Cardiac fibroblast (primary cell): Measurements from ENCODE around the gene MORN1.

ENCODE experiments used
- DNase-seq, 2 donors: peaks; one replicate each; pipeline versions ENCODE4 v3.0.0 to v3.0.0-alpha.2; 2010; ENCODE audit warnings: low read depth in 2 of 2
- H3K4me3 ChIP-seq, 2 donors: replicated peaks in 1 of 2; 1 replicate in 1 of 2; 2 replicates in 1 of 2; pipeline ENCODE4 v1.5.1; 2011; ENCODE audit warnings: low read depth in 2 of 2, low read length in 2 of 2, mild to moderate bottlenecking in 2 of 2, moderate library complexity in 1 of 2
- TF ChIP-seq, protein P1 (sequence below): IDR thresholded peaks from one replicate; pipeline ENCODE4 v1.5.1; 2011; ENCODE audit warnings: low read depth, mild to moderate bottlenecking, low read length, inconsistent platforms

MORN1 gene

DNA sequence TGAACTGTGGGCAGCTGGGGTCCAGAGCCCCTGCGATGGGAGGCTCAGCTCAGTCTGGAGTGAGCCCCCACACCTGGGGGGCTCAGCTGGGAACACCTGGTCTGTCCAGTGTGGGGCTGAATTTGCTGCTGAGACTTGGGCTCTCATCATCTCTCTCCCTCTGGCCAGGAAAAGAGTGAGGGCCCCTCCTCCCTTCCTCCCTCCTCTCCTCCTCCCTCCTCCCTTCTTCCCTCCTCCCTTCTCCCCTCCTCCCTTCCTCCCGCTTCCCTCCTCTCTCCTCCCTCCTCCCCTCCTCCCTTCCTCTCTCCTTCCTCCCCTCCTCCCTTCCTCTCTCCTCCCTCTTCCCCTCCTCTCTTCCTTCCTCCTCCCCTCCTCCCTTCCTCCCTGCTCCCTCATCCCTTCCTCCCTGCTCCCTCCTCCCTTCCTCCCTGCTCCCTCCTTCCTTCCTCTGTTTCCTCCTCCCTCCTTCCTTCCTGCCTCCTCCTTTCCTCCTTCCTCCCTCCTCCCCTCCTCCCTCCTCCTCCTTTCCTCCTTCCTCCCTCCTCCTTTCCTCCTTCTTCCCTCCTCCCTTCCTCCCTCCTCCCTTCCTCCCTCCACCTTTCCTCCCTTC is 44.5 kb upstream of the MORN1 start:
- no peak for DNase-seq
- H3K4me3 ChIP-seq, result no peak overlapping the region
- TF ChIP-seq, protein P1, sequence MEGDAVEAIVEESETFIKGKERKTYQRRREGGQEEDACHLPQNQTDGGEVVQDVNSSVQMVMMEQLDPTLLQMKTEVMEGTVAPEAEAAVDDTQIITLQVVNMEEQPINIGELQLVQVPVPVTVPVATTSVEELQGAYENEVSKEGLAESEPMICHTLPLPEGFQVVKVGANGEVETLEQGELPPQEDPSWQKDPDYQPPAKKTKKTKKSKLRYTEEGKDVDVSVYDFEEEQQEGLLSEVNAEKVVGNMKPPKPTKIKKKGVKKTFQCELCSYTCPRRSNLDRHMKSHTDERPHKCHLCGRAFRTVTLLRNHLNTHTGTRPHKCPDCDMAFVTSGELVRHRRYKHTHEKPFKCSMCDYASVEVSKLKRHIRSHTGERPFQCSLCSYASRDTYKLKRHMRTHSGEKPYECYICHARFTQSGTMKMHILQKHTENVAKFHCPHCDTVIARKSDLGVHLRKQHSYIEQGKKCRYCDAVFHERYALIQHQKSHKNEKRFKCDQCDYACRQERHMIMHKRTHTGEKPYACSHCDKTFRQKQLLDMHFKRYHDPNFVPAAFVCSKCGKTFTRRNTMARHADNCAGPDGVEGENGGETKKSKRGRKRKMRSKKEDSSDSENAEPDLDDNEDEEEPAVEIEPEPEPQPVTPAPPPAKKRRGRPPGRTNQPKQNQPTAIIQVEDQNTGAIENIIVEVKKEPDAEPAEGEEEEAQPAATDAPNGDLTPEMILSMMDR, result no peak

DNA sequence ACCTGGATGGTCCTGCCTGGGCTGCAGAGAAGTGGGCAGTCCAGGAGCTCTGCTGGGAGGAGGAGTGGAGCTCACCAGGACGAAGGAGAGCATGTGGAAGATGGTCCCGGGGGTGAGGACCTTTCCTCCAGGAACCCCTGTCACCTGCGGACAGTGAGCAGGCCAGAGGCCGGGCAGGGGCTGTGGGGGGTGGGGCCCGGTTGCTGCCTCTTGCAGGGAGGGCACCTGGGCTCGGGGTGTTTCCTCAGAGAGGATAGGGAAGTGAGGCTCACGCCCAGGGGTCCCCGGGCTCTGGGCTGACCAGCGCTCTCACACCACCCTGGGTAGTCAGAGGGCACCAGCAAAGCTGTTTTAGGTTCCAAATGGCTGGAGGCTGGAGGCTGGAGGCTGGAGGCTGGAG is 43.7 kb upstream of the MORN1 start:
- H3K4me3 ChIP-seq, result no peak overlapping the region
- TF ChIP-seq, protein P1, result no peak
- no peak for DNase-seq

DNA sequence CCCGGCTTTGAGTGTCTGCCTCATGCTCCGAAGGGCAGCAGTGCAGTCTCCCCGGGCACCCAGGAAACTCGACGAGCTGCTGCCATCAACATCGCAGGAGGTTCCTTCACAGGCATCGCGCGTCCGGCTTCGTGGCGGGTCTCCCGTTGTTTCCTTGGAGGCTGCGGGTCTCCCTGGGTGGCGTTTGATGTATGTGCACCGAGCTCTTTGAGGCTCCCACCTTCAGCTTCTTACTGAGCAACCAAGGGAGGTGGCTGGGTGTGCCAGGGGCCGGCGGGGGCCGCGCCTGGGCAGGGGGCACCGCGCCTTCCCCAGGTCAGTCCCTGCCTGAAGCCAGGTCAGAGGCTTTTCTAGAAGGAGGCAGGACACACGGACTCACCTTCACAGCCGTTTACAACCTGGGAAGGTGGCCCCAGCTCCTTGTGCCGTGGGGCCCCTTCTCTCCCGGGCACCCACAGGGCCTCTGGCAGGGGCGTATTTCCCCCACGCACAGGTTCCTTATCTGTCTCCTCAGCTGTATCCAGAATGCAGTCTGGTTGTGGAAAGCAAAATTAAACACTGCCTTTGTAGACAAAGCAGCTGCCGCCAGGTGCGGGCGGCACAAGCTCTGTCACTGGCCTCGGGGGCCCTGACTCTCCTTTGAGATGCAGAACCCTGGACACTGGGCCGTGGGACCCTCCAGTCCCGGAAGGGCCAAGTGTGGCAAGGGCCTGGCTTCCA is 42.7 kb upstream of the MORN1 start:
- TF ChIP-seq, protein P1, result no peak
- DNase-seq, result no peak
- H3K4me3 ChIP-seq, result no peak overlapping the region

DNA sequence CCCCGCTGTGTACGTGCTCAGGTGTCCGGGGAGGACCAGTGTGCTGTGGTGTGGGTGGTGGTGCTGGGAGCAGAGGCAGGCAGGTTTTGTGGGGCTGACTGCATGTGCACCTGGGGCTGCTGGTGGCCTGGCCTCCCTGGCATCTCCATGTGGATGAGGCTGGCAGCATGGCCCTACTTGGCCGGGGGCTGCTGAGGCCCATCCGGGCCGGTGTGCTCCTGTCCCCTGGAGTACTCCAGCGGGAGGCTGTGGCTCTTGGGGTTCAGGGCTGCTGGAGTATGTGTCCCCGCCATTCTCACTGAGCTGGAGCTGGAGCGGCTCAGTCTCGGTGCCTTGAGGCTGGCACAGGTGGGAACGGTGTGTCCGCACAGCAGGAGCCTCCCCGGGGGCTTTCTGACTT is 41.8 kb upstream of the MORN1 start:
- no peak for DNase-seq
- H3K4me3 ChIP-seq, result no peak overlapping the region
- TF ChIP-seq, protein P1, result no peak

DNA sequence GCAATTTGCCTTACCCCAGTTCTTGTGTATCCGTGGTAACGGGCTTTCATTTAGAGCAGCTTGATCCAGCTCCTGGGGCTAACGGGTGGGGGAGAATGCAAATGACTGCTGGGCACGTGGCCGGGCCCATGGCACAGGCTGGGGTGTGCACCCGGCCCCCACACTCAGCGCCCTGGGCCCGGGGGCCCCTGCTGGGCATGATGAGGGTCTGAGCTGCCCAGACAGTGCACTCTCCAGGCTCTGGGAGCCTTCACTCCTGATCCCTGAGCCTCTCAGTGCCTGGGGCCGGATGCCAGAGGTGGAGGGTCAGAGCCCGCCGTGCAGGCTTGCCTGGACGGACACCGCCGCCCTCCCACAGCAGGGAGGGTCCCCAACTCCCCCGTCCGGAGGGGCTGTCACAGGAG is 41.1 kb upstream of the MORN1 start:
- TF ChIP-seq, protein P1, result no peak
- no peak overlapping the region for H3K4me3 ChIP-seq

DNA sequence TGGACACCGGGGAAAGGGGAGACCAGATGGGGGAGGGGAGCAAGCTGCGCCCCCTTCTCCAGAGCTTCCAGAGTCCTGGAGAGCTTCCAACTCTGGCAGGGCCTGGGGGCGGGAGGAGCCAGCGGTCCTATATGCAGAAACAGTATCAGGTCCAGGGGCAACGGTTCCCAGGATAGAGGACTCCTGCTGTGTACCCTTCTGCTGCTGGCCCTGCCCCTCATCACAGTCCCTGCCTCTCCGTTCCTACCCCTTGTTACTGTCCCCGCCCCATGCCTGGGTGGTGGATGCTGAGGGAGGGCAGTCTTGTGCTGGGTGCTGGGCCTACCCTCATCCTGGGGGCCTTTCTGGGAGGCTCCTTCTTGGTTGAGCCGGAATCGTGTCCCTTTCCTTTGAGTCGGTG is 40.2 kb upstream of the MORN1 start:
- H3K4me3 ChIP-seq, result no peak overlapping the region
- TF ChIP-seq, protein P1, result no peak
- DNase-seq, result no peak

More for the DNA sequence above, 41.1 kb upstream of the MORN1 start:
- no peak for DNase-seq
